HK-2 (cell line): ENCODE data around the gene ANKH.

Source experiments
- DNase-seq: peaks from one replicate; pipeline ENCODE4 v3.0.0-alpha.2; 2018; ENCODE audit not compliant: unreplicated experiment

ANKH gene

DNA sequence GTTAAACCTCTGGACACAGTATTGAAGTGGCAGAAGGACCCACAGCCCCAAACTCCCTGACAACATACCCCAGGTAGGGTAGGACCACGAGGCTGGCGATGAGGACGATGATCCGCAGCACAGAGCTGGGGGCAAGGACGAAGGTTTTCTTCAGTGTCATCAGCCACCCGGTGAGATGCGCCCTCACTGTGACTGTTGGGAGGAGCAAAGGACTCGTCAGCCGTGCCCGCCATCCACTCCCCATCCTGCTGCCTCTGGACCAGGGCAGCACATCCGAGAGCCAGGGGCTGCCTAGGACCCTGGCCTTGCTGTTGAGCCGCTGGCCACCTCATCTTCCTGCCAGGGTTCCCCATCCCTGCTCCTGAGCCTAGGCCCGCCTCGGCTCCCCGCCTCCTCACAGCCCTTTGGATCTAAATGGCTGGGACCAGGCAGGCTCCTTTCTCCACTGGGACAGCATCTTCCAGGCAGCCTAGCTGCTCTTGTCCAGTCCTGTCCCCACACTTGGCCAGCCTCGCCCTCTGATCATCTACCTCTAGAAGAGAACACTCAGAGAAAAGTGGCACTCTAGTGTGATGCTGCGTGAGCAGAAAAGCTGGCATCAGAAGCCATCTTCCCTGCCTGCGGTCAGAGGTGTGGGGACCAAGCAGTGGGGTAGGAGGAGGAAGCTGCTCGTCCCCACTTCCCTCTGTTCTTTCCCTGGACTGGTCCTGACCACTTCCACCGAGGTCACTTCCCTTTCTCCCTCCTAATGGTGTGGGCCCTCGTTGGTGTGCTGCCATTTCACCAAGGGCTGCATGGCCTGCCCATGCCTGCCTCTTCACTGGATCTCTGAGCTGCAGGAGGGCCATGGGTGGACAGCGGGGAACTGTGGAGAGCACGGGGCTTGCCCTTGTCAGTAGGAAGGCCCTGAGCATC lies 157.8 kb downstream of the ANKH start:
- DNase-seq = no peak

DNA sequence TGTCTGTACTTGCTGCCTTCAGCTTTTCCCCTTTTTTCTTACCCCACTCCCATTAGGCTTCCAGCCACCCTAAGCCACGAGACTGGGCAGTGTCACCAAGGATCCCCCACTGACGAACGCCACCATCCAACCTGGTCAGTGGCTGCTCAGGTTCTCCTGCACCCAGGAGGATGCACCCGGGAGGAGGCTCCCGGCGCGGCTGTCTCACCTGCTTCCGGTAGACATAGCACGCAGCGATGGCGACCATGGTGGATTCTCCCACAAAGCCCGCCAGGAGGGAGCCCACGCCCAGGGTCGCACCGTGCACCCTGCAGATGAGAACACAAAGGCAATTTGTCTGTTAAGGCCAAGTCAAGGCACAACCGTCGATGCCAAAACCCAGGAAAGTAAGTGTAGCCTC lies 158.9 kb downstream of the ANKH start:
- no peak for DNase-seq

DNA sequence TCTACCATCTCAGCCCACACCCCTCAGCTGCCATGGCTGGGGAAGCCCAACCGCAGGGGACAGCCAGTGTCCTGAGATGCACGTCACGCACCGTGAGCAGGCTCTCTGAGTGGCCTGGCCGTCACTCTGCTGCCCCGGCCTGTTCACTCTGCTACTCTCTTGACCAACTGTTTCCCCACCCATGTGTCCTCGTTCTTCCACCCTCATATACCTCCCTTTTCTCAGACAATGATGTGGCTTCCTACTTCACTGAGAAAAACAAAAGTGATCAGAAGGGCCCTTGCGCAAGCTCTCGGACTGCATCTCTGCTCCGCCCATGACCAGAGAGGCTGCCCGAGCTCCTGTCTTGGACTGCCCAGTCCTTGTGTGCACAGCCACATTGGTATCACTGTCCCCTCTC lies 159.4 kb downstream of the ANKH start:
- DNase-seq = no peak

DNA sequence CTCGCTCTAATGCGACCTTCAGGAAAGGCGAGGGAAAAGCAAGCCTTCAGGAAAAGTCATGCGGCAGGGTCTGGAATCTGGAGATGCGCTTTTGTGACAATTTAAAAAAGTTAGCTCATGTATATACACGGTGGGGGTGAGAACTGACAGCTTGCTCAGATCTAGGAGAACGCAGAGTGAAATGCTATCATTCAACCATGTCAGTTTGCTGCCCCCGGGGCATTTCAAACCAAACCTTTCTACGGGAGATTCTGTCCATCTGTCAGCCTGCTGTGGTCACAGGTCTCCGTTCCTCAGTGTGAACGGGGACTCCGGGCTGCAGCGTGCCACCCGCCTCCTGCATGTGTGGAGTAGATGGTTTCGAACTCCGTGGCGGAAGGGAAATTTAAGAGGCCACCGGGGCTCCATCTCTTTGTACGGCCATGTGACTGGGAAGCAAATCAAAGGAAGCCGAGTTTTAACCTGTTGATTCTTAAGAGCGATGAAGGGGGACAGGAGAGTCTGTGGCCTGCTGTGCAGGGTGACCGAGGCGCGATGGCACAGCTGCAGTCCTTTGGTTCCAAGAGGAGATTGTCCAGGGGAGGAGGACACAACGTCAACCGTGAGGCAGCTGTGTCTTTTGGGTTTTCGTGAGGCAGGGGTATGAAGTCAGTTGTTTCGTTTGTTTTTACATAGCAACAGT lies 161.1 kb downstream of the ANKH start:
- no peak for DNase-seq

DNA sequence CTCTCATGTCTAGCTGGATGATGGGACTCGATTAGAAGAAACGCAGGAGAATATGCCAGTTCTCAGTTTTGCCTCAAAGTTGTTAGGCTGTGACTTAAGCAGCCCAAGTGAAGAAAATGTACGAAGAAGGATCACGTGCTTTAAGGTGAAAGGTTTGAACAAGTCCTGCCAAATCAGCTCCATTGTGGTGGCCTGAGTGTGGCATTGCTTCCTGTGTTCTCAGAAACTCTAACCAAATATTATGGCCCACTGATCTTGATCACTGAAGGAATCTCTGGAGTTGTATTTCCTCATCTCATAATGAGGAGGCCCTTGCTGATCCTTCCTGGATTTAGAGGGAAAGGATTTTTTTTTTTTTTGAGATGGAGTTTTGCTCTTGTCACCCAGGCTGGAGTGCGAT lies 163.0 kb downstream of the ANKH start:
- DNase-seq = no peak

DNA sequence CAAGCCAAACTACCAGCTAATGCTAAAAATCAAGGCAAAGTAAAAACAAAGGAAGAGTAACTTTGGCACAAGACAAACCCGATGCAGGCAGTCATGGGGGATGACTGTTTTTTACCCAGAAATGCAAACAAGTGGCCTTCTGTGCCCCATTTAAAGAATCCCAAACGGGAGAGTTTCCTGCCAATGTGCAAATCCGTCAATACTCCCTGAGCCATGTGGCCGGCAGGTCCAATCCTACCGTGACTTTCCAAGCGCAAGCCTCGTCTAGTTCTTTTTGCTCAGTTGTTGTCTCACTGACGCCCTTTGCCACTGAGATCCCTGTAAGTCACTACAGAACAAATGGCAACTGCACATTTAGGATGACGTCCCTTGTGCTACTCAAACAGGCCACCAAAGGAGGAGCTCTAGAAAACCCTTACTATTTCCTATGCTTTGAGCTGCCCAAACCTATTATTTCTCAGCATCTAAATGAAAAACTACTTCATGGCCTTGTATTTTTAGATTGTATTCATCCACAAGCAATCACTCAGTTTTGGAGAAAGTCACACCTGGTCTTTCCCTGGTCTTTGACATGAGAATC lies 163.7 kb downstream of the ANKH start:
- no peak for DNase-seq

DNA sequence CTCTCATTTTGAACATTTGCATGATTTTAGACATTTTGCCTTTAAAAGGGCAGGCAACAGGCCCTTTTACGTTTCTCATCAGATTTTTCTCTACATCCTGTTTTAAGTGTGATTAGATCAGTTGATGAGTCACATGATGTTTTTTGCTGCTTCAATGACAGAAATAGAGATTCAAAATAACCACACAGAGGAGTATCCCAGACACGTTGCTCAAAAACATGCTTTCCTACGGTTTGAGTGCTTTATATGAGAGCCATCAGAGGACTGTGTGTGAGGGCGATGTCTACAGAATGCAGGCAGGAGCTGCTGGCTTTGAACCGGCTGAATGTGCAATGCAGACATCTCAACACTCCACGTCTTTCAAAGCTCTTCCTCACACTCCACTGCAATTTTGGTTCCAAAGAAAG lies 165.0 kb downstream of the ANKH start:
- no peak for DNase-seq

DNA sequence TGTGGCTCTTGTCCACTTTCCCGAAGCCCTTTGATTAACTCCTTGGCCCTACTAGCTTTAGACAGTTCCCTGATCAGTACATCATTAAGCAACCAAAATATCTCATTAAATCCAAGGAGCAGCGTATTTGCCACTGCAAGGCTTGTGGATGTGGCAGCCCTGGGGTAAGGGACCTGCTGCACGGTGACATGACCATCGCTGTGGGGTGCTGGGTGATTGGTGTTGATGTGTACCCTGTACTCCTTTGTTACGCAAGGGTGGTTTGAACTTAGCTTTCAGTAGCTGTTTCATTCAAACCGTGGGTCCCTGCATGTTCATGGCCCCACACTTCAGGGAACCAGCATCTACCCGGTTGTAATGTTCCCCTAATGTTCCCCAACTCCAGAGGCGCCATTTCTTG lies 166.0 kb downstream of the ANKH start:
- DNase-seq = no peak

DNA sequence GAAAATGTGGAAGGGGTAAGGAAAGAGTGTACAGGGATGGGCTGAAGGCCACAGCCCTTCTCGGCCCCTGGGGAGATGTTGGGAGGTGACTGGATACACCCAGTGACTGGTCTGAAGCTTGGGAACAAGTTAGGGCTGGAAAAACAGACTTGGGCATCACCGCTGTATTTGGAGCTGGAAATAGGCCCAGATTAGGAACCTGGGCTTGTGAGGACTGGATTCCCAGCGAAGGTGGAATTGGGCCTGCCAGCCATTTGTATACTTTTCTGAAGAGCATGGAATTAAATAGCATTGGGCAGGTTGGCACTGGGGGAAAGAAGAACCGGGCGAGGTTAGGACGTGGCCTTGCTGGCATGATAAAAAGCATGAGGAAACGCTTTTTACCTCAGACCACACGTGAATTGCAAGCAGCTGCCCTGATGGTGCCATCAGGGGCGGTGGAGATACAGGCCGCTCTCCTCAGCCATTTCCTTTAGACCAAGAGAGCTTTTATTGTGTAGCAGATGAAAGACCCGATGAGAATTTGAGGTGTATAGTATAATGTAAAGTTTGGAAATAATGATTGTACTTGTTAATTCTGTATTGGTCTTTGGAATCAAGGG lies 169.2 kb downstream of the ANKH start:
- DNase-seq = no peak

DNA sequence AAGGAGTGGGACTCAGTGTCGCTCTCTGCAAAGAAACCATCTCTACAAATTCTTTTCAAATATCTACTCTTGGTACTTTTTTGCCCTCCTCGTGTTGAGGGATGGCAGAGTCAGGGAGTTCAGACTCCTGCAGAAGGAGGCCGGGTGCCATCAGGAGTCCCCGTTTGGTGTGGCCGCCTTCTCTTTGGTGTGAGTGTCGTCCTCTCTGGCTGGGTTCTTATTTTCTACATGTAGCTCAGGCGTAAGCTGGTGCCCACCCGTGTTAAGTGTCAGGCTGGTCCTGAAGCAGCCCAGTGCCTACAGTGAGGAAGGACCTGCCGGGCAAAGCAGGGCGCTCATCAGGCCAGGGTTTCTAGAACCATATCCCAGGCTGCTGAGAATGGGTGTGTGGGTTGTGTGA lies 170.0 kb downstream of the ANKH start:
- DNase-seq = no peak

DNA sequence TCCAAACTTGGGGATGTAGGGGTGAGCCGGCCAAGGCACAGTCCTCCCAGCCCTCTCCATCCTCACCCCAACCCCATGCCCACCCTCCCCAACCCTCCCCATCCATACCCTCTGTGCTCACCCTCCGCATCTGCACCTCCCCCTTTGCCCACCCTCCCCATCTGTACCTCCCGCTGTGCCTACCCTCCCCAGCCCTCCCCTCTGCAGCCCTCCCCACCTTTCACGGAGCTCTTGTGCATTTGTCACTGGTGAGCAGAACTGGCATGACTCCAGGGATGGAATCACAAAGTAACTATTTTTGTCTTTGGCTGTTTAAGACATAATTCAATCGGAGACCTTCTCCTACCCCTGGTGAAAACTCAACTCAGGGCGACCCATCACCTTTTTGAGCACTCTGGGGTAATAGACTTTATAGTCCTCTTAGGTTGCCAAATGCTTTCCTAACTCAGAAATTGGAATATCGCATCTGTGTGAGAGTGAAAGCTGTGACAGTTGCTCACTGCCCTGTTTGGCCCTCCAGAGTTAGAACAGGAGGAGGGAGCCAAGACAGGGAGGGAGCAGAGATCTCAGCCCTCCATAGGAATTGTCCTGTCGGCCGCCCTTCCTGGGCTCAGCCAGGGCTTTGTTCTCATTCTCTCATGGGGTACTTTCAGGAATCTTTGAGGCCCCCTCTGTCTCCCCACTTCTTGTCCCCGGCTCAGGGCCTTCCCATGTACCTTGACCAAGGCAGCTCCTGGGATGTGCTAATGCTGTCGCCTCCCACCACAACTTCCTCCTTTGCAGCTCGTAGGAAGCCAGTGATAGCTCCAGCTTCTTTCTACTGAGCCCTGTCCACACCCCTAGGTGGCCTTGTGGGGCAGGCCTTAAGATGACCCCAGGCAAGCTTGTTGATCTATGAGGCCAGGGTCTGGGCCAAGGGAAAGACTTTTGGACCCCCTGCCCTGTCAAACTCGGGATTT lies 170.8 kb downstream of the ANKH start:
- DNase-seq = no peak

DNA sequence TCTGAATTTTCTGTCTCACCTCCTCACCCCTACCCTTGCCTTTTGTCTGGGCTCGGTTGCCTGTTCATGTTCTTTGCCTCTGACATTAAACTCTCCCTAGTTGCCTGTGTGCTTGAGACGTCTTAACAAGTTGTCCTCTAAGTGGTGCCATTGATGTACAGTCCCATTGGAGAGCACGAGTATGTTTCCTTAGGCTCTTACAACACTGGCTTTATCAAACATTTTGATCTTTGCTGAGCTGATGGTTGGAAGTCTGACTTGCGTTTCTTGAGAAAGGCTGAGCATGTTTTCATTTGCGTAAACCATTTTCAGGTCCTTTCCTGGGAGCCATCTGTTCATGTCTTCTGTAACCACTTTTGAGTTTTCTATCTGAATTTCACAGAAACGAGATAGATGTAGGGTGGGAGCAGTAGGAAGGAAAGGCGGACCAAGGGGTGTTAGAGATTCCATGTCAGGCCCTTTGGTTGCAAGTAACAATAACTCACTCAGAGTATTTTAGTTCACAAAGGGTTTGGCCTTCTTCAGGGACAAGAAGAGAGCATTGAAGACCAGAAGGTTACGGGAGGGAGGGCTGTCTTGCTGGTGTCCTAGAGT lies 171.7 kb downstream of the ANKH start:
- no peak for DNase-seq

DNA sequence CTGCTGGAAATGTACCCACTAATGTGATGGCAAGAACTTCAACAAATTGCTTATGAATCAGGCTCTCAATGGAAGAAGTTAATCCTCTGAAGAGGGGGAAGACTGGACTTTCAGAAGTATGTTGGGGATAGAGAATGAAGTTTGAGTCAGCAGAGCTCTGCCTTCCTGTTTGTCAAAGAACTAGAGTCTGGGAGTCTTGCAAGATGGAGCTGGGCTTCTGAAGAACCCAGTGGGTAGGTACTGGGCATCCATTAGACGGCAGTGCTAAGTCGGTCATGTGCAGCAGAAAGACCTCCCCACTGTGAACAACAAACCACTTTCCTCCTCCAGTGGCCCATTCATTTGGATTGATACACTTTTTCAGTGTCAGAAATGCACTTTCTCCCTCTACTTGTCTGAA lies 172.4 kb downstream of the ANKH start:
- DNase-seq = no peak

DNA sequence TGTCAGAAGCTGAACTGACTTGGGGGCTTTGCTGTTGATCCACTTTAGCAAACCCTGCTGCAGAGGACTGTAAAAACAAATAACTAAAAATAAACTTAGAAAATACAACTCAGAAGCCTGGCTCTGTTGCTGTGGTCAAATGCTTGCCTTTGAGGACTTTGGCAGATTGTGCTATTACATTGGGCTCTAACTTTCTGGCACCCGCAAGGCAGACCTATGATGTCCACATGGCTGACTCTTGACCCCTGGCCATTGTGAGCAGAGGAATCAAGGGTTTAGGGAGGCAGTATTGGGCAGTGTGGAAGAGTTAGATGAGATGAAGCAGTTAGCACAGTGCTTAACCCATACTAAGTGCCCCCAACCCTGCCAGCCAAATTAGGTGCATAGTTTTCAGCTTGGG lies 173.1 kb downstream of the ANKH start:
- DNase-seq = no peak

DNA sequence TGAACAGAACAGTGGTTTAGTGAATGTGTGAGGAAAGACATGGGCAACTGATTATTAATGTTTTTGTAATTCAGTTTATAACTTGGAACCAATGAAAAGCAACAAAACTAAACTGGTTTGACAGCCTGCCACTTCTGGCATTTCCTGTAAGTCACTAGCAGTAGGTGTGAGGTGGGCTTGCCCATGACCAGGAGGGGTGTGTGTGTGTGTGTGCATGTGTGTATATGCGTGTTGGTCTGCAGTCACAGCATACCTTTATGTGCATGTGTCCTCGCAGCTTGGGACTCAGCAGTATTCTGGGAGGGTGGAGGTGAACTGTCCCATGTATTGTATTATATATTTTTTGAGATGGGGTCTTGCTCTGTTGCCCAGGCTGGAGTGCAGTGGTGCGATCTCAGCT lies 174.7 kb downstream of the ANKH start:
- no peak for DNase-seq

DNA sequence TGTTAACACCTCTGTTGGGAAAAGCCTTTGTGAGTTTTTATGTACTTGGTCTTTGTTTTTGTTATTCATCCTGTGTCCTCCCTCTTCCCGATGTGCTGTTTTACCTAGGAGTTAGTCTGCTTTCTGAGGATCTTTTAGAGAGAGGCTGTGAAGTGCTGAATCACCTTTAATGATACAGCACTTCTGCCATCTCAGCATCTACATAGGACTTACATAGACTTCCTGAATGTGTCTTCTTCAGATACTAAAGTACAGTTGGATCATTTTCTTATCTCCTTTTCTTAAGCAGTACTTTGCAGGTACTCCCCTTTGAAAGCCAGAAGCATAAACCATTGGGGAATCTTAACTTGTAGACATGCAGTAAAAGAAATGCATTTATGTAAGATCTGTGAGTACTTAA lies 175.5 kb downstream of the ANKH start:
- no peak for DNase-seq

DNA sequence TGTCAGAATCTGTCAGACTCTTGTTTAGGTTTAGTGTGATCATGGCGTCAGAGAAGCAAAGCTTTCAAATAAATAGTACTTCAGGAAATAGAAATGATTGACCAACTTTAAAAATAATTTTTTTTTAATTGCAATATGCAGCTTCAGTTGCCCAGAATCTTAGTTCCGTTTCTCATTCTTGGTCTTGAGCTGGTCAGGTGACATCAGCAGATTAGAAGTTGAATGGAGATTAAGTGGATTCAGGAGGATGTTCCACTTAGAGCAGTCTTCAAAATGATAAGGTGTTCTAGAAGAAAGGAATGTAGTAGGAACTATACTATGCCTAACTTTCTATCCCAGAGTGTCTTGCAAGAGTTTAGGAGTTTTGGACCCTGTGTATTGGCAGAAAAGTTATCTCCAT lies 176.4 kb downstream of the ANKH start:
- no peak for DNase-seq

DNA sequence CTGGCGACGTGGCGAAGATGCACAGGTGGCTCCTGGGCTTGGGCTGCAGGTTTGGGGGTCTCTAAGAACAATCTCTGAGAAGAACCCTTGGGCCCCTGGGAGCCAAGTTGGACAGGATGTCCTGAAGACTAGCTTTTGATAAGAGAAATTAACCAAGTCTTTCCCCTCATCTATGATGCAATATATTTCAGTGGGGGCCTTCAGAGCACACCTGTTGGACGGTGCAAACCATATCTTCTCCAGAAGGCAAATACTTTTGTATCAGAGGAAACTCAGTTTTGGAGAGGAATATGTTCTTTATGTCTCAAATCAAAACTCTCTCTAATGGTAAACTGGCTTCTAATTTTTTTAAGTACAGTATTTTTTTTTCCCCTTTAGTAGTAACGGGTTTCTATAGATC lies 178.5 kb downstream of the ANKH start:
- DNase-seq = no peak

DNA sequence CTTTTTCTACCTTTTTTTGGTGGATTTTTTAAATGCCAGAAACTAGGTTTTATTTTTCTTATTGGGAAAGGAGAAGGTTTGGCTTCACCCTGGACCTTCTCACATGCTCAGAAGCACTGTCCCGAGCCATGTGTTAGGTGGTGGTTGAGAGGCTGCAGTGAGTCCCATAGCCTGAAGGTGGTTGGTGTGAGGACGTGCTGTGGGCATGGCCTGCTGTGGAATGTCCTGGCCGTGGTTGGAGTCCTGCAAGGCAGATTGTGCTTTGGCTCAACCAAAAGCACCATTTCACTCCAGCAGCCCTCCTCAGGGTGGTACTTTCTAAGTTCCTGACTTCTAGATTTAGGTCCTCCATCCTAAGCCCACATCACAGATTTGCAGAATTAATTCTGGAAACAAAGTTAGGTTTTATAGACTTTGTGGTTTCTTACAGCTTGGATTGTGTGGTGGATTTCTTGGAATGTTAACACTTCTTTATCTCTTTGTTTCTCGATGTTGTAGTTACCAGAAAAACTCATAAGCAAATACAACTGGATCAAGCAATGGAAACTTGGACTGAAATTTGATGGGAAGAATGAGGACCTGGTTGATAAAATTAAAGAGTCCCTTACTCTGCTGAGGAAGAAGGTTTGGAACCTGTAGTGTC lies 184.4 kb downstream of the ANKH start:
- no peak for DNase-seq

DNA sequence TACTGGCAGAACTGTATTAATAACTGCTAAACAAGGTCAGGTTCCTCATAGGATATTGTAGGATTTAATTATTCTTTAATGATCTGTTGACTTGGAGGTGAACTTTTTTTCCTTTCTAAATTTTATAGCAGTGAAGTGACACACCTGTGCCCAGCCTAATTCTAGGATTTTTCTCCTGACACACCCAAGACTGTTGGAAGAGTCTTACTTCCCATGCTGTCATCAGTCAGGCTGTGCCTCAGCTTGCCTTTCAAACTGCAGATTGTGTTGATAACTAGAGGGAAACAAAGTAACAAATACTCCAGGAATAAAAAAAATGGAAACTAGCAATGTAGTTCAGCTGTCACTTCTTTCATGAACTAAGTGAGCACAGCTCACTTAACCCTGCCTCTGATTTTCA lies 185.1 kb downstream of the ANKH start:
- DNase-seq = no peak

DNA sequence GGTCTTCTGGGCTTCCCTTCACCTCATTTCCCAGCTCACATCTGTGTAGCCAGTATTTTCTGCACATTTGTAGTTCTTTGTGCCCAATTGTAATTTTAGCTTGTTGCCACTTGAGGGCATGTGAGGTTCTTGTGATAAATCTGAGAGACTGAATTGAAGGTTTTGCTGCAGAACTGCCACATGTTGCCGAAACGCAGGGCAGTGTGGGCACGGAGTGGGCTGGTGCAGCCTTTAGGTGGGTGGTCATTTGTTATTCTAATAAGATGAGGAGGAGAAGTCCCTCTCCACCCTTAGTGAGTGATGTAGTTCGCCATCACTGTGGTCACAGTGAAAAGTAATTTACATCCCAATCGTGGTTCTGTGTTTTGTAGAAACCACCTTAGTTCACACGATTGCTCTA lies 185.8 kb downstream of the ANKH start:
- DNase-seq = no peak
